CD4-positive, alpha-beta T cell (primary cell): ENCODE data around the gene FUS. TPM values are rescaled to one million over a fixed set of nuclear protein-coding genes. Genes with fewer than 3 reads are reported as not detected.

Source experiments
- ATAC-seq: fragments of 200-7000 bp; cut with Tn5 transposase; one replicate; pipeline ENCODE4 v1.10.0; 2022; ENCODE audit warnings: mild to moderate bottlenecking; ENCODE audit not compliant: poor library complexity
- CTCF ChIA-PET: fragments of 350-600 bp; sonication (Branson Sonifier 250); formaldehyde crosslinking; loops from one replicate; lab custom pipeline; 2021; ENCODE audit warnings: antibody characterized with exemption, inconsistent platforms; lab: Charles Lee
- POLR2A ChIA-PET: fragments of 350-600 bp; sonication (Branson Sonifier 250); formaldehyde crosslinking; loops from one replicate; lab custom pipeline; 2021; ENCODE audit warnings: antibody characterized with exemption, inconsistent platforms; lab: Charles Lee
- DNase-seq, 14 experiments: peaks; one replicate each; pipeline ENCODE4 v3.0.0-alpha.2; 2013 to 2020; ENCODE audit warnings: mixed read lengths in 2 of 14
- H3K27ac ChIP-seq, 2 donors: one replicate each; pipeline versions ENCODE4 v1.5.1 to v1.7.0; 2013; ENCODE audit warnings: low read length in 2 of 2, low read depth in 1 of 2, mild to moderate bottlenecking in 1 of 2
- H3K27me3 ChIP-seq, 2 experiments: 1 replicate in 1 of 2; 2 replicates in 1 of 2; pipeline versions ENCODE4 v1.6.1 to v1.7.0; 2013; ENCODE audit warnings: low read length in 2 of 2, control low read depth in 1 of 2, mild to moderate bottlenecking in 1 of 2, moderate library complexity in 1 of 2; ENCODE audit not compliant: insufficient read depth in 2 of 2, control insufficient read depth in 1 of 2
- H3K36me3 ChIP-seq: one replicate; pipeline ENCODE4 v1.6.1; 2013; ENCODE audit warnings: low read length, control low read depth; ENCODE audit not compliant: insufficient read depth
- H3K4me1 ChIP-seq: one replicate; pipeline ENCODE4 v1.6.1; 2013; ENCODE audit warnings: low read length, control low read depth; ENCODE audit not compliant: insufficient read depth
- H3K4me3 ChIP-seq: one replicate; pipeline ENCODE4 v1.5.1; 2013; ENCODE audit warnings: mild to moderate bottlenecking, low read length, moderate library complexity
- H3K9me3 ChIP-seq, 2 experiments: 1 replicate in 1 of 2; 2 replicates in 1 of 2; pipeline versions ENCODE4 v1.6.1 to v1.7.0; 2013; ENCODE audit warnings: low read length in 2 of 2, mild to moderate bottlenecking in 2 of 2, control low read depth in 1 of 2, moderate library complexity in 1 of 2; ENCODE audit not compliant: control insufficient read depth in 1 of 2, insufficient read depth in 1 of 2
- H3K27ac Mint-ChIP-seq: one replicate; pipeline ENCODE4 v1.8.0; 2020; ENCODE audit warnings: mixed read lengths
- H3K27me3 Mint-ChIP-seq: one replicate; pipeline ENCODE4 v1.8.0; 2021; ENCODE audit warnings: mixed read lengths
- H3K36me3 Mint-ChIP-seq: one replicate; pipeline ENCODE4 v1.8.0; 2021; ENCODE audit warnings: low read depth, mixed read lengths
- H3K4me1 Mint-ChIP-seq: one replicate; pipeline ENCODE4 v1.8.0; 2021; ENCODE audit warnings: low read depth, mixed read lengths
- H3K4me3 Mint-ChIP-seq: one replicate; pipeline ENCODE4 v1.8.0; 2020; ENCODE audit warnings: mild to moderate bottlenecking, mixed read lengths
- H3K9me3 Mint-ChIP-seq: one replicate; pipeline ENCODE4 v1.8.0; 2020; ENCODE audit warnings: mixed read lengths
- intact Hi-C, 2 experiments: fragments of 100-400 bp; cut with DNase I in 1 of 2; cut with micrococcal nuclease in 1 of 2; formaldehyde crosslinking; loops; one replicate each; pipeline versions ENCODE4 v1.15.1 to v1.9.0; 2023 to 2025; cut with DNase I, micrococcal nuclease
- polyA plus RNA-seq, 2 donors: library from polyadenylated mRNA; unstranded; fragments of 120-200 nt; gene quantifications; one replicate each; pipeline ENCODE4 v1.2.1, GENCODE V29; 2013
- total RNA-seq, 174 experiments: library from RNA in 2 of 174; stranded (reverse) in 2 of 174; gene quantifications; one replicate each; pipeline ENCODE4 v1.2.3 and lab custom pipeline; 2021 to 2026
- TF ChIP-seq, protein P1 (sequence below): fragments of 200-600 bp; IDR thresholded peaks from one replicate; pipeline ENCODE4 v1.8.0; 2022; ENCODE audit warnings: antibody characterized with exemption, mild to moderate bottlenecking

The FUS gene
- total RNA-seq (100 to 1,000 TPM; 699 to 733 TPM), total RNA-seq (lab: John Stamatoyannopoulos, UW) (63.3 to 598 (median 167) reads per million in 172 experiments)
- polyA plus RNA-seq (2013, experiment 1 of 2): 353 TPM
- polyA plus RNA-seq (2013, experiment 2 of 2): 437 TPM

DNA sequence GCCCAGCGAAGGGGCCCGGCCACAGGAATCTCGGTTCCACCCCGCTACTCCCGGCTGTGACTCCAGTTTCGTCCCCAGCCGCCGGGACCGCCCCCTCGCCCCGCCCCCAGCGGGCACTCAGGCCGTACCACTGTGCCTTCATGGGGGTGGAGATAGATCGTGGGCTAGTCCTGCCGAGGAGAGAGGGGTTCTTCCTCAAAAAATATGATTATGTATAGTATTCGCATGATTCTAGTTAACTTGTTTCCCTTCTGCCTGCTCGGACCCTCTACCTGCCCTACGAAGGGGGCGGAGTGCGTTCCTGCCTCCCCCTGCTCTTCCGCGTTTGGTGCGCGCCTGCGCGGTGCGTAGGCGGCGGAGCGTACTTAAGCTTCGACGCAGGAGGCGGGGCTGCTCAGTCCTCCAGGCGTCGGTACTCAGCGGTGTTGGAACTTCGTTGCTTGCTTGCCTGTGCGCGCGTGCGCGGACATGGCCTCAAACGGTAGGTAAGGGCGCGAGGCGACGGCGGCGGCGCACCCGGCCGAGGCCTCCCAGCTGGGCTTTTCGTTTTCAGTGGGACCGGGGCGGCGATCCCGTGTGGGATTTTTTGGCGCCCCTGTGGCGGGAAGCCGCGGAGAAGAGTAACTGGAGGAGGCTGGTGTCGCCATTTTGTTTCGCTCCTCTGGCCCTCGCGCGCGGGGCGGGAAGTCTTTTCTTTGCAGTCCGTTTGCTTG lies at the start of gene FUS:
TSS of gene FUS (plus strand) at position 393 of the 713 bp plus-strand sequence. CDS start at position 469, 76 bp downstream.
- peaks cover 26% of the 10 kb centered on the region for H3K36me3 ChIP-seq
- H3K36me3 Mint-ChIP-seq: peaks cover 55% of the 10 kb centered on the region
- intact Hi-C loops: loop anchor here (1.0 to 10.0 kb wide), 11 partner anchors 15 to 685 kb away; partner anchors contain the start of genes KAT8 (in 1 of the 2), SETD1A (in 1 of the 2), STX4 (in 1 of the 2) and ZNF646 (in 1 of the 2)
- TF ChIP-seq, protein P1, sequence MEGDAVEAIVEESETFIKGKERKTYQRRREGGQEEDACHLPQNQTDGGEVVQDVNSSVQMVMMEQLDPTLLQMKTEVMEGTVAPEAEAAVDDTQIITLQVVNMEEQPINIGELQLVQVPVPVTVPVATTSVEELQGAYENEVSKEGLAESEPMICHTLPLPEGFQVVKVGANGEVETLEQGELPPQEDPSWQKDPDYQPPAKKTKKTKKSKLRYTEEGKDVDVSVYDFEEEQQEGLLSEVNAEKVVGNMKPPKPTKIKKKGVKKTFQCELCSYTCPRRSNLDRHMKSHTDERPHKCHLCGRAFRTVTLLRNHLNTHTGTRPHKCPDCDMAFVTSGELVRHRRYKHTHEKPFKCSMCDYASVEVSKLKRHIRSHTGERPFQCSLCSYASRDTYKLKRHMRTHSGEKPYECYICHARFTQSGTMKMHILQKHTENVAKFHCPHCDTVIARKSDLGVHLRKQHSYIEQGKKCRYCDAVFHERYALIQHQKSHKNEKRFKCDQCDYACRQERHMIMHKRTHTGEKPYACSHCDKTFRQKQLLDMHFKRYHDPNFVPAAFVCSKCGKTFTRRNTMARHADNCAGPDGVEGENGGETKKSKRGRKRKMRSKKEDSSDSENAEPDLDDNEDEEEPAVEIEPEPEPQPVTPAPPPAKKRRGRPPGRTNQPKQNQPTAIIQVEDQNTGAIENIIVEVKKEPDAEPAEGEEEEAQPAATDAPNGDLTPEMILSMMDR: no peak
- peak within 1 kb of the TSS; percentile 97 for H3K4me3 Mint-ChIP-seq
- peak within 1 kb of the TSS; percentile 87 to 97 for H3K27ac ChIP-seq
- H3K27me3 ChIP-seq: no peaks in the 10 kb centered on the region
- H3K4me1 ChIP-seq: peaks cover 67% of the 10 kb centered on the region
- no peaks in the 10 kb centered on the region for H3K9me3 ChIP-seq
- peak within 1 kb of the TSS; percentile 87 for H3K4me3 ChIP-seq
- DNase-seq (peak; percentile 86 to 98 (median 94)), ATAC-seq (peak; percentile 69)
- H3K27ac Mint-ChIP-seq: peak within 1 kb of the TSS; percentile 95
- POLR2A ChIA-PET: interaction anchor here (0.6 to 5.2 kb wide), 43 partner anchors 9 to 1114 kb away, joined by 3 to 152 read pairs (median 5); partner anchors contain the start of genes ALDOA, ARMC5, BCKDK and FBRS
- H3K27me3 Mint-ChIP-seq: no peaks in the 10 kb centered on the region
- CTCF ChIA-PET: interaction anchor here (2.0 kb wide), 1 partner anchor 38 kb away, joined by 13 read pairs; no protein-coding TSS in a partner anchor
- peaks cover 65% of the 10 kb centered on the region for H3K4me1 Mint-ChIP-seq
- no peaks in the 10 kb centered on the region for H3K9me3 Mint-ChIP-seq

DNA sequence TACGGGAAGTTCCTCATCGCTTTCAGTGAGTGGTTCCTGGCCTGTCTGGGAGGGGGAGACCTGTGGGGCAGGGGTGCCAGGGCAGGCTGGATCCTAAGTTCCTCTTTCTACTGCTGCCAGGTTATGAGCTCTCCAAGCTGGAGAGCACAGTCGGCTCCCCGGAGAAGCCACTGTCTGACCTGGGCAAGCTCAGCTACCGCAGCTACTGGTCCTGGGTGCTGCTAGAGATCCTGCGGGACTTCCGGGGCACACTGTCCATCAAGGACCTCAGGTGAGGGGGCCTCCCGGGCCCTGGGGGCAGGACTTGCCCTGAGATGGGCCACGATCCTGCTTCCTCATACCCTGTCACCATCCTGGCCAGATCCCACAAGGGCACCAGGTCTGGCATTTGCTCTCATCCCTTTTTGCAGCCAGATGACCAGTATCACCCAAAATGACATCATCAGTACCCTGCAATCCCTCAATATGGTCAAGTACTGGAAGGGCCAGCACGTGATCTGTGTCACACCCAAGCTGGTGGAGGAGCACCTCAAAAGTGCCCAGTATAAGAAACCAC lies 49.5 kb upstream of the FUS start:
- Mint-ChIP-seq H3K36me3 (peaks cover 69% of the 10 kb centered on the region), H3K27me3 (no peaks in the 10 kb centered on the region), H3K4me3 (no peak overlapping the region), H3K9me3 (no peaks in the 10 kb centered on the region), H3K4me1 (peaks cover 6% of the 10 kb centered on the region), H3K27ac (no peak overlapping the region)
- CTCF ChIA-PET: interaction anchor here (1.7 kb wide), 1 partner anchor 12 kb away, joined by 4 read pairs; no protein-coding TSS in a partner anchor
- H3K36me3 ChIP-seq: peaks cover 54% of the 10 kb centered on the region
- POLR2A ChIA-PET: interaction anchor here (1.5 kb wide), 1 partner anchor 12 kb away, joined by 7 read pairs; no protein-coding TSS in a partner anchor
- ATAC-seq (no peak), DNase-seq (no peak)
- no peaks in the 10 kb centered on the region for H3K9me3 ChIP-seq
- TF ChIP-seq, protein P1: no peak
- no peak overlapping the region for H3K4me3 ChIP-seq
- H3K4me1 ChIP-seq: peaks cover 17% of the 10 kb centered on the region
- no peaks in the 10 kb centered on the region for H3K27me3 ChIP-seq
- no peak overlapping the region for H3K27ac ChIP-seq
- intact Hi-C loops: no loop called here

DNA sequence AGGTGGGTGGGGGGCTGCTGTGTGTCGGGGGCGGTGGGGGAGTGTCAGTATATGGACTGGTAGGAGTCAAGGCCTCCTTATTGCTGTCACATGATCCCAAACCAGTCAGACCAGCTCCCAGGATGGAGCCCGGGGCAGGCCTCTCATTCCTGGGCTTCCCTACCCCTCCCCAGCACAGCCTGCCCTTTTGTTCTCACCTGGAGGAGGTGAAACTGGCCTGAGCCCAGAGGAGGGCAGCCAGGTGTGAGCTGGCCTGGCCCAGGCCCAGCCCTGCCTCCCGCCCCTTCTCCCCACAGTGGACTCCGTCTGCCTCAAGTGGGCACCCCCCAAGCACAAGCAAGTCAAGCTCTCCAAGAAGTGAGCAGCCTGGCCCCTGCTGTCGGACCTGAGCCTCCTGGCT lies 49.0 kb upstream of the FUS start:
- intact Hi-C loops: no loop called here
- ATAC-seq (no peak), DNase-seq (no peak)
- CTCF ChIA-PET: interaction anchor here (1.7 kb wide), 1 partner anchor 11 kb away, joined by 4 read pairs; no protein-coding TSS in a partner anchor
- H3K4me3 Mint-ChIP-seq: no peak overlapping the region
- peaks cover 4% of the 10 kb centered on the region for H3K4me1 Mint-ChIP-seq
- H3K27me3 ChIP-seq: no peaks in the 10 kb centered on the region
- peaks cover 17% of the 10 kb centered on the region for H3K4me1 ChIP-seq
- H3K27ac ChIP-seq: no peak overlapping the region
- H3K9me3 Mint-ChIP-seq: no peaks in the 10 kb centered on the region
- no peaks in the 10 kb centered on the region for H3K9me3 ChIP-seq
- peaks cover 54% of the 10 kb centered on the region for H3K36me3 ChIP-seq
- TF ChIP-seq, protein P1: no peak
- H3K27me3 Mint-ChIP-seq: no peaks in the 10 kb centered on the region
- POLR2A ChIA-PET: interaction anchor here (1.5 kb wide), 1 partner anchor 11 kb away, joined by 7 read pairs; no protein-coding TSS in a partner anchor
- H3K36me3 Mint-ChIP-seq: peaks cover 65% of the 10 kb centered on the region
- no peak overlapping the region for H3K4me3 ChIP-seq
- no peak overlapping the region for H3K27ac Mint-ChIP-seq
